ENCODE measurements around the gene TROAP. TPM values are rescaled to one million over a fixed set of nuclear protein-coding genes. Genes with fewer than 3 reads are reported as not detected.
"Not testable (repeated sequence)": the region's sequence is repeated elsewhere in the genome, so short reads cannot be mapped to it uniquely, and the experiment has no call there.

TROAP gene
- total RNA-seq, 2 donors from 2014 or later, result not detected

DNA sequence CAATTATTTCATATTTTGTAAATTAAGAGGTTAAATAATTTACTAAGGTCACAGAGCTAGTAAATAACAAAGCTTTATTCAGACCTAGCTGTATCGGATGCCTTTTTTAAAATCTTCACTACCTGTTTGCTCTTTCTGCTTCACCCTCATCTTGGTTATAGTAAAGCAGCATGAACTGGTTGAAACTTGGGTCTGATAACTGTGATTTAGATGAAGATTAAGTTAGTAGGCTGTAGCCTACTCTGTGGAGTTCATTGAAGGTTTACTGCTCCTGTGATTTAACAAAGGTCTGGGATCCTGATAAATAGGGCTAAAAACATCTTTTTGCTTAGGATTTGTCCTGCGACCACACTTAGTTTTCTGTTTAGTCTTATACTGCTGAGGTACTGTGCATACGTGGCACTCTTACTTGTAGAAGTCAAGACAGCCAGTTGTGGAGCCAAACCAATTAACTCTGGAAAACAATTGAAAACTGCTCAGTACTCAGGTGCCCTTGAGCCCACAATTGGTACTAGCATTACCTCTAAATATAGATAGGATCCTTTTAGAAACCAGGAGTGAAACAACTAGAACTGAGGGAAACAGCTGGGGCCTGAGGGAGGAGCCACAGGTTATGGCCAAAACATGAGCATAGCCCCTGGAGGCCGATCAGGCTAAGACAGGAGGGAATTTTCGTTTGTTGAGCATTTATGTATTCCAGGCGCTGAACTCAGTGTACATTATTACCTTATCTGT lies 46.5 kb downstream of the TROAP start:
- Histone ChIP-seq H3K4me3 (no peak overlapping the region), H3K27me3 (no peaks in the 10 kb centered on the region), H3K36me3 (replicated peaks in 1 of 2; ENCODE audit: insufficient read depth in 1 of 2, low read depth in 2 of 2) (no peaks in the 10 kb centered on the region), H3K4me1 (peaks cover 28% of the 10 kb centered on the region), H3K9me3 (no peaks in the 10 kb centered on the region), H3K27ac (peak overlapping the region; percentile 40 to 64 (median 55))
- TF ChIP-seq, protein P1, sequence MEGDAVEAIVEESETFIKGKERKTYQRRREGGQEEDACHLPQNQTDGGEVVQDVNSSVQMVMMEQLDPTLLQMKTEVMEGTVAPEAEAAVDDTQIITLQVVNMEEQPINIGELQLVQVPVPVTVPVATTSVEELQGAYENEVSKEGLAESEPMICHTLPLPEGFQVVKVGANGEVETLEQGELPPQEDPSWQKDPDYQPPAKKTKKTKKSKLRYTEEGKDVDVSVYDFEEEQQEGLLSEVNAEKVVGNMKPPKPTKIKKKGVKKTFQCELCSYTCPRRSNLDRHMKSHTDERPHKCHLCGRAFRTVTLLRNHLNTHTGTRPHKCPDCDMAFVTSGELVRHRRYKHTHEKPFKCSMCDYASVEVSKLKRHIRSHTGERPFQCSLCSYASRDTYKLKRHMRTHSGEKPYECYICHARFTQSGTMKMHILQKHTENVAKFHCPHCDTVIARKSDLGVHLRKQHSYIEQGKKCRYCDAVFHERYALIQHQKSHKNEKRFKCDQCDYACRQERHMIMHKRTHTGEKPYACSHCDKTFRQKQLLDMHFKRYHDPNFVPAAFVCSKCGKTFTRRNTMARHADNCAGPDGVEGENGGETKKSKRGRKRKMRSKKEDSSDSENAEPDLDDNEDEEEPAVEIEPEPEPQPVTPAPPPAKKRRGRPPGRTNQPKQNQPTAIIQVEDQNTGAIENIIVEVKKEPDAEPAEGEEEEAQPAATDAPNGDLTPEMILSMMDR (IDR thresholded peaks at IDR 0.05), result peak in 4 of 7 experiments; percentile 43 to 54 (median 52)
- no peak for TF ChIP-seq POLR2A (IDR thresholded peaks at IDR 0.05)
- 27 to 29% methylated on average over 6 of the region's 6 CpGs for WGBS, 2 donors
- DNase-seq, result peak; percentile 48 to 66 (median 50)
- ATAC-seq, result no peak
- intact Hi-C loops (cut with DNase I), result loop anchor here (10.0 kb wide), 2 partner anchors 135 to 205 kb away; no protein-coding TSS in a partner anchor

DNA sequence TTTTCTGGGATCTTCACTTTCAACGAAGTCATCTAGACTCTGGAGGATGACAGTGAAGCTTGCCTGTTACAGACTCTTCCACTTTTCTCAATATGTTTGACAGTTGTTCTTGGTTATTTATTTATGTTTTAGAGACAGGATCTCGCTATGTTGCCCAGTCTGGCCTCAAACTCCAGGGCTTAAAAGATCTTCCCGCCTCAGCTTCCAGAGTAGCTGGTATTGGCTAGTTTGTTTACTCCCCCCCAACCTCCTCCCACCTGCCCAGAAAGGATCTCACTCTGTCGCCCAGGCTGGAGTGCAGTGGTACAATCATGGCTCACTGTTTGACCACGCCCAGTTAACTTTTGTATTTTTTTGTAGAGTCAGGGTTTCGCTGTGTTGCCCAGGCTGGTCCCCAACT lies 47.5 kb downstream of the TROAP start:
- Histone ChIP-seq H3K27ac (no peak overlapping the region), H3K36me3 (replicated peaks in 1 of 2; ENCODE audit: insufficient read depth in 1 of 2, low read depth in 2 of 2) (no peaks in the 10 kb centered on the region), H3K4me3 (no peak overlapping the region), H3K4me1 (peaks cover 28% of the 10 kb centered on the region), H3K27me3 (no peaks in the 10 kb centered on the region), H3K9me3 (no peaks in the 10 kb centered on the region)
- ATAC-seq, result no peak
- TF ChIP-seq, protein P1 (IDR thresholded peaks at IDR 0.05), result no peak
- no peak for TF ChIP-seq POLR2A (IDR thresholded peaks at IDR 0.05)
- 89 to 95% methylated on average over 6 of the region's 6 CpGs for WGBS, 2 donors
- DNase-seq, result no peak
- intact Hi-C loops (cut with DNase I), result no loop called here

DNA sequence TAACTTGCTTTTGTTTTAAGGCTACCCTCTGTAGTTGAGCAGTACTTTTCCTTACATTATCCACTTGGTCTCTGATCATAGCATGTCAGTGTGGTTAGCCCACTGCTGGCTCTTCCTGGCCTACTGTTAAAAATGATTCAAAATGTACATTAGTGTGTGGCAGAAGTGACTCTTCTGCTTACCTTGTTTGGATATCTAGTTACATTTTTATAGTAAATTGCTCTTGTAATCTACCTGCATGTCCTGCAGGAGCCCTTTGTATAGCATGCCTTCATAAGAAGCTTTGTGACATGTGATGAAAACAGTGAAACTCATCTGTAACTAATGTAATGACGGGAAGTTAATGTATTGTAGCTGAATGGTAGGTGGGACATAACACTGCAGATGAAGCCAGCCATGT lies 52.4 kb downstream of the TROAP start:
- Histone ChIP-seq H3K27ac (no peak overlapping the region), H3K4me1 (peaks cover 7% of the 10 kb centered on the region), H3K9me3 (no peaks in the 10 kb centered on the region), H3K4me3 (no peak overlapping the region), H3K27me3 (no peaks in the 10 kb centered on the region), H3K36me3 (replicated peaks in 1 of 2; ENCODE audit: insufficient read depth in 1 of 2, low read depth in 2 of 2) (no peaks in the 10 kb centered on the region)
- 82 to 88% methylated on average over 1 of the region's 1 CpG for WGBS, 2 donors
- TF ChIP-seq POLR2A (IDR thresholded peaks at IDR 0.05), result no peak
- TF ChIP-seq, protein P1 (IDR thresholded peaks at IDR 0.05), result no peak
- intact Hi-C loops (cut with DNase I), result no loop called here
- no peak for DNase-seq
- ATAC-seq, result no peak

GRCh38 chr12:49377386-49377785 lies 54.3 kb downstream of the TROAP start:
- no peak overlapping the region for H3K4me3 ChIP-seq
- H3K27ac ChIP-seq, result no peak overlapping the region
- no peaks in the 10 kb centered on the region for H3K9me3 ChIP-seq
- no peaks in the 10 kb centered on the region for H3K36me3 ChIP-seq (replicated peaks in 1 of 2; ENCODE audit: insufficient read depth in 1 of 2, low read depth in 2 of 2)
- 37 to 39% methylated on average over 2 of the region's 2 CpGs for WGBS, 2 donors
- H3K27me3 ChIP-seq, result no peaks in the 10 kb centered on the region
- TF ChIP-seq, protein P1 (IDR thresholded peaks at IDR 0.05), result no peak
- no peak for TF ChIP-seq POLR2A (IDR thresholded peaks at IDR 0.05)
- ATAC-seq (no peak), DNase-seq (no peak)
- H3K4me1 ChIP-seq, result peaks cover 7% of the 10 kb centered on the region
- intact Hi-C loops (cut with DNase I), result no loop called here

GRCh38 chr12:49380184-49380583 lies 57.1 kb downstream of the TROAP start:
- H3K27me3 ChIP-seq; H3K4me1 ChIP-seq; H3K36me3 ChIP-seq (replicated peaks in 1 of 2; ENCODE audit: insufficient read depth in 1 of 2, low read depth in 2 of 2); H3K27ac ChIP-seq; H3K9me3 ChIP-seq; ATAC-seq; H3K4me3 ChIP-seq; intact Hi-C loops (cut with DNase I); DNase-seq: not testable (repeated sequence)
- WGBS, 2 donors, result 91 to 93% methylated on average over 8 to 9 of the region's 9 CpGs

Other genes with a start within 250 kb of the TROAP start
- not detected for gene DHH, start 228.5 kb upstream of the TROAP start, total RNA-seq
- 10 to 100 TPM; 40.7 to 53.7 TPM for gene LMBR1L, start 212.4 kb upstream of the TROAP start, total RNA-seq
- 100 to 1,000 TPM; 121 to 165 TPM for gene TUBA1B, start 191.9 kb upstream of the TROAP start, total RNA-seq
- 10 to 100 TPM; 36.6 to 44.5 TPM for gene TUBA1A, start 134.2 kb upstream of the TROAP start, total RNA-seq
- gene TUBA1C, start 58.2 kb upstream of the TROAP start, total RNA-seq, result 10 to 100 TPM; 32.6 to 39.2 TPM
- gene PRPH, start 28.1 kb upstream of the TROAP start, total RNA-seq, result 1 to 10 TPM in 1 of 2 donors, not detected in 1; 9.6 TPM
- not detected for gene C1QL4, start 13.9 kb downstream of the TROAP start, total RNA-seq
- gene DNAJC22, start 23.6 kb downstream of the TROAP start, total RNA-seq, result 10 to 100 TPM in 1 of 2 donors, 1 to 10 TPM in 1; 7.3 to 10.9 TPM
- gene SPATS2, start 44.2 kb downstream of the TROAP start, total RNA-seq, result 10 to 100 TPM; 10.9 to 17.5 TPM
- gene KCNH3, start 215.8 kb downstream of the TROAP start, total RNA-seq, result 1 to 10 TPM; 1.3 to 1.6 TPM
- gene MCRS1, start 244.9 kb downstream of the TROAP start, total RNA-seq, result 10 to 100 TPM; 34.2 to 49.8 TPM

Data from body of pancreas (tissue), 4 donors.